Fibroblast of upper back skin (primary cell): Measurements from ENCODE around the gene SCIN.
A peak's percentile ranks its signal among the peaks of the same experiment; 100 is the strongest.
"Not testable (repeated sequence)": the region's sequence is repeated elsewhere in the genome, so short reads cannot be mapped to it uniquely, and the experiment has no call there.

Experiments
- DNase-seq: peaks from one replicate; pipeline ENCODE4 v3.0.0-alpha.2; 2013

The SCIN gene

DNA sequence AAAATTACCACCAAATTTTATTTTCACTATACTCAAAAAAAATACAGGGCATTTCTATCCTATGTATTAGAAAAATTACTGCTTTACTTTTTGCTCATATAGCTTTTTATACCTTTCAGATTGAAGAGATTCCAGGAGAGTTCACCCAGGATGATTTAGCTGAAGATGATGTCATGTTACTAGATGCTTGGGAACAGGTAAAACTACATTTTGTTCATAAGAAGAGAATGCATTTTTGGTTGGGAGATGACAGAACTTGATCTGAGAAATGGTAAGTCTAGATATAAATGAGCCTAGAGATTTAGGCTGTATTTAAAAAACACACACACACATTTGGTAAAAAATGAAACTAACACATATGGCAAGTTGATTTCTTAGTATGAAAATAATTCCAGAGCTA is 78.8 kb downstream of the SCIN start:
- no peak for DNase-seq

DNA sequence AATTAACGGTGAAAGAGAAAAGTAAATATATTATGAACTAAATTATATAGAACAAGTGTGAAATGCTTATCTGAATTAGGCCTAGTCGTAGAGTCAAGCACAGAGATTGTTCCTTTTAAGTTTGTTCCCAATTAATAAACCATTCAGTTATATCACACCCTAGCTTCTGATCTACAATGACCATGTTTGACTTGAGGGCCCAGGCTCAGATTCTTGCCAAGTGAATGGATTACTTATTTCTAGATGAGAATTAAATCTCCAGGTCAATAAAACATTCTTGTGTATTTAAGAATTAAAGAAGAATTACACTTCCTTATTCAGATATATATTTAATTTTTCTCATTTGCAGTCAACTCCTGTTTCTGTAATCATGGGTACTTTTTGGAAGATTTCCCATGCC is 79.6 kb downstream of the SCIN start:
- DNase-seq = no peak

DNA sequence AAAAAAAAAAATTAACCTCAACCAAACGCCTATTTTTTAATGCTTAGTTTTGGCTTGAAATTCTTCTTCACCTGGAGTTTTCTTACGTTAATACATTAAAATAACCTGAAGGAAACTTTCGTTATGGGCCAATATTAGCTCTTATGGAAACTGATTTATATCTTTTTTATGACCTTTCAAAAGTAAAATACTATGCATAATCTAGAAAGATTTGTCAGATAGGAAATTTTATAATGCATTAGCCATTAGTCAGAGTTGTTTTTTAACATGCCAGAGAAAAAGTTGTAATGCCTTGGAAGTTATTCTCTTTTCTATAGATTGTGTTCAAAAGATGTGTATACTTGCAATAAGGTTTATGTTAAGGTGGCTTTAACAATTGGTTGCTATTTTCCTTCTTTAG is 82.6 kb downstream of the SCIN start:
- DNase-seq = no peak

DNA sequence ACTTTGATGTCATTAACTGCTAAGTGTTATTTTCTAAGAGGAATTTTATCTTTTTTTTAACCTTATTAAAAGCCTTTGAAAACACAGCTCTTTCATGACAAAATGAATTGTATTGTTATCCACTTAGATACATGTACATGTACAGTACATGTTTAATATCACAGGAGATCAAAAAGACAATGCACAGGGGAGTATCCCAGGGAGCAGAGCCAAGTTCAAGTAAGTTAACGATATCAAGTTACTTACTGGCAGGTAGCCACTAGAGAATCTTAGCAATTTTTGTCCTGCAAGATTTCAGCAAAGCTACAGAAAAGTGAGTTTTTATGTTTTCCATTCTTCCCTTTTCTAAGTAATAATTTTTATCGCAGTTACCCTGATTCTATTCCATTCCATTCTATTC is 83.0 kb downstream of the SCIN start:
- peak; percentile 68 for DNase-seq

DNA sequence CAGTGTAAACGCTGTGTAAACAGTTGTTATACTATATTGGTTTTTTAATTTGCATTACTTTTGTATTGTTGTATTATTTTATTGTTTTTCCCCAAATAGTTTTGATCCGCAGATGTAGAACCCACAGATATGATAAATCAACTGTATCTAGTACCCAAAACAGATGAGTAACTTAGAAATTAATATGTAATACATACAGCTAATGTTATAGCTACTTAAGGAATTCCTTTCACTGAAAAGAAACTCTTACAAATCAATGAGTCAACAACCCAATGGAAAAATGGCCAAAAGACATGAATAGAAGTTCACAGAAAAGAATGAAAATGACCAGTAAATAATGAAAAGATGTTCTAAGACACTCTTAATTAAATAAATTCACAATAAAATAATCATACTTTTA is 84.6 kb downstream of the SCIN start:
- DNase-seq = peak; percentile 35

DNA sequence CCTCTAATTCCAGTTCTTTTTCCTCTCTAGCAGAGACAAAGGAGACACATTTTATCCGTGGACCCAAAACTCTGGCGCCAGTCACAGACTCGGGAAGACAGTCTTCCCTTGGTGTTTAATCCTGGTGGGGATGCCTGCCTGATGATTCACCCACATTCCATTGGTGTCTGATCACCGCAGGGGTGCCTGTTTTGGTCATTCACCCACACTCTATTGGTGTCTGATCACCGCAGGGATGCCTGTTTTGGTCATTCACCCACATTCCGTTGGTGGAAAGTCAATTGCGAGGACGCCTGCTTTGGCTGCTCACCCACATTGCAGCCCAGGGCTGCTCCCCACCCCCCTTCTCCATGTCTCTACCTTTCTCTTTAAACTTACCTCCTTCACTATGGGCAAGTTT is 89.9 kb downstream of the SCIN start:
- DNase-seq = peak; percentile 94

DNA sequence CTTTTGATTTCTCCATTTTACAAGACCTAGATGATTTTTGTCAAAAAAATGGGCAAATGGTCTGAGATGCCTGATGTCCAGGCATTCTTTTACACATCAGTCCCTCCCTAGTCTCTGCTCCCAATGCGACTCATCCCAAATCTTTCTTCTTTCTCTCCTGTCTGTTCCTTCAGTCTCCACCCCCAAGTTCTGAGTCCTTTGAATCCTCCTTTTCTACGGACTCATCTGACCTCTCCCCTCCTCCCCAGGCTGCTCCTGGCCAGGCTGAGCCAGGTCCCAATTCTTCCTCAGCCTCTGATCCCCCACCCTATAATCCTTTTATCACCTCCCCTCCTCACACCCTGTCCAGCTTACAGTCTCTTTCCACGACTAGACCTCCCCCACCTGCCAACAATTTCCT is 90.5 kb downstream of the SCIN start:
- peak; percentile 27 for DNase-seq

DNA sequence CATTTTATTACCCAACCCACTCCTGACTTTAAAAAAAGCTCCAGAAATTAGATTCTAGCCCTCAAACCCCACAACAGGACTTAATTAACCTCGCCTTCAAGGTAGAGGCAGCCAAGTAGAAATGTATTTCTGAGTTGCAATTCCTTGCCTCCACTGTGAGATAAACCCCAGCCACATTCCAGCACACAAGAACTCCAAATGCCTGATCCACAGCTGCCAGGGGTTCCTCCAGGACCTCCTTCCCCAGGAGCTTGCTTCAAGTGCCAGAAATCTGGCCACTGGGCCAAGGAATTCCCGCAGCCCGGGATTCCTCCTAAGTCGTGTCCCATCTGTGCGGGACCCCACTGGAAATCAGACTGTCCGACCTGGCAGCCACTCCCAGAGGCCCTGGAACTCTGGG is 91.1 kb downstream of the SCIN start:
- peak; percentile 35 for DNase-seq

DNA sequence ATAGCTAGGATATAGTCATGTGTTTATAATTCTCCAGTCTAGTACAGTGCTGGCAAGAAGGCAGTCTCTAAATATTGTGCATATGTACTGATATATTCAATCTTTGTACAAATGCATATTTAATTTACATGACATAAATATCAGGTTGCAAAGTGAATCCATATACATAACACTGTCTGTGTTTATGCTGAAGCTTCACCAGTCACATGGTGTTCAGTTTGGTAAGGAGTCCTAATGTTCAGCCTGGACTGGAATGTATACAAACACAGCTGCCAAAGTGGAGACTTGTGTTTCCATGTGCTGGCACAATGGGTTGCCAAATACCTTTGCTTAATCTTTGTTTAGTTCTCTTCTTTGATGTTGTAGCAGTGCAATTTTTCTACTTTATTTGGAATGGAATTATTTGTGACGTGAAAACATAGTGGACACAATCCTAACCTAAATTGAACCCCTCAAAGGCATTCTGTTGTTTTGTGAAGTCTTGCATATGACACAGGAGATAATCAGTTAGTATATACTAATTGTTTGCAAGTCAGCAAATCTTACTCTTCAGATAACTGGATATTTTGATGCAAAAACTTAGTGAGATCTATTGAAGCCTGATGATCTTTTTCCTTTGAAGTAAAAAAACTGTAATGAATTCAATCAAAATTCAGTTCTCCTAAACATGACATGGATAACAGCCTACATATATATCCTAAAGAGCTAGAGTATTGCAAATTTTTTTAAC is 99.6 kb downstream of the SCIN start:
- DNase-seq = peak; percentile 66

DNA sequence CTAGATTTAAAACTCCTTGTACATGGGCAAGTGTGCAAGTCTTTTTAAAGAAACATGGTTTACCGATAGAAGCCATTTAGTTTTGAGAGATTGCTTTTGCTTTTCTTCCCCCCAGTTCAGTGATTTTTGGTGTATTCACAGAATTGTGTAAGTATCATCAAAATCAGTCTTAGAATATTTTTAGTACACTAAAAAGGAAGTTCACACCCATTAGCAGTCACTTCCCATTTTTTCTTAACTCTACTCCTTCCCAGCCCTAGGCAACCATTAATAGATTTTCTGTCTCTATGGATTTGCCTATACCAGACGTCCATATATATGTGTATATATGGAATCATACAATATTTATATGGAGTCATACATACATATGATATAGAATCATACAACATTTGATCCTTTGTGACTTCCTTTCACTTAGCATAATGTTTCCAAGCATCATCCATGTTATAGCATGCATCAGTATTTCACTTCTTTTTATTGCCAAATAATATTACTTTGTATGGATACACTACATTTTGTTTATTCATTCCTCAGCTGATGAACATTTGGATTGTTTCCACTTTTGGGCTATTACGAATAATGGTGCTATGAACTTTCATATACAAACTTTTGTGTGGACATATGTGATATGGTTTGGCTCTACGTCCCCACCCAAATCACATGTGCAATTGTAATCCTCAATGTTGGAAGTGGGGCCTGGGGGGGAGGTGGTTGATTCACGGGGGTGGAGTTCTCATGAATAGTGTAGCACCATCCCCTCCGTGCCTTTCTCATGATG is 100.4 kb downstream of the SCIN start:
- DNase-seq = no peak

DNA sequence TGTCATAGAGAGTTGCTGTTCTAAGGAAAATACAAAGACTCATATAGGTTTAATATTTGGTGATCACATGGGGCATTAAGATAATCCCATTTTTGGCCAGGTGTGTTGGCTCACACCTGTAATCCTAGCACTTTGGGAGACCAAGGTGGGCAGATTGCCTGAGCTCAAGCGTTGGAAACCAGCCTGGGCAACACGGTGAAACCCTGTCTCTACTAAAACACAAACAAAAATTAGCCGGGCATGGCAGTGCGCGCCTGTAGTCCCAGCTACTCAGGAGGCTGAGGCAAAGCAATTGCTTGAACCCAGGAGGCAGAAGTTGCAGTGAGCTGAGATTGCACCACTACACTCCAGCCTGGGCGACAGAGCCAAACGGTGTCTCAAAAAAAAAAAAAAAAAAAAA is 102.9 kb downstream of the SCIN start:
- not testable (repeated sequence) for DNase-seq

DNA sequence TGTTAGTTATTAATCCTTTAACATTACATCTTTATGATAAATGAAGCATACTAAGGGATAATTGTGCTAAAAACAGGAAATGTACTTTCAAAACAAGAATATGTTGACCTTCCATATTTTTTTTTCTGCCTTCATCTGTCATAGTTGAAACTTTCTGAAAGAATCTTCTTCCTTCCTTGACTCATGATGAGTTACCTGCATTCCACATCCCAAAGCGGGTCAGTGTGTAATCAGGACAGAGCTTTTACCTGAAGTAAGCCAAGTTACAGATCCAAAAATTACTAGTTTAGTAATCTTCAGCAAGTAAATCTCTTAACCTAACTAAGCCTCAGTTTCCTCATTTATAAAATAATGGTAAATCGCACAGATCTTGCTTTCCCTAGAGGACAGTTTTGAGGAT is 103.5 kb downstream of the SCIN start:
- no peak for DNase-seq

DNA sequence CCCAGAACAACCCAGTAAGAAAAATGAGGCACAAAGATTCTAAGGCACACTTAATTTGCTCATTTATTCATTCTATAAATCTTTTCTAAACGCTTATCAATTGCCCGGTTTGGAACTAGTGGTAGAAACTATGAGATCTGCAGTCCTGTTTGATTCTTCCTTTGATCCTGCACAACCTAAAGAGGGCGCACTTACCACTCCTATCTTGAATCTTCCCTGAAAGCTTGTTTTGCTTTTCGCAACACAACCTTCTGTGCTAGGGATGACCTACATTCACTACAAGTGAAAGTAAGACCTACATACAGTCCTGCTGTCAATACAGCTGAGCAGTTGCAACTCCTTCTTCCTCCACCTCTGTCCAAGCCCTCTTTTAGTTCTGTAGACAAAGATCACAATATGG is 104.3 kb downstream of the SCIN start:
- no peak for DNase-seq

DNA sequence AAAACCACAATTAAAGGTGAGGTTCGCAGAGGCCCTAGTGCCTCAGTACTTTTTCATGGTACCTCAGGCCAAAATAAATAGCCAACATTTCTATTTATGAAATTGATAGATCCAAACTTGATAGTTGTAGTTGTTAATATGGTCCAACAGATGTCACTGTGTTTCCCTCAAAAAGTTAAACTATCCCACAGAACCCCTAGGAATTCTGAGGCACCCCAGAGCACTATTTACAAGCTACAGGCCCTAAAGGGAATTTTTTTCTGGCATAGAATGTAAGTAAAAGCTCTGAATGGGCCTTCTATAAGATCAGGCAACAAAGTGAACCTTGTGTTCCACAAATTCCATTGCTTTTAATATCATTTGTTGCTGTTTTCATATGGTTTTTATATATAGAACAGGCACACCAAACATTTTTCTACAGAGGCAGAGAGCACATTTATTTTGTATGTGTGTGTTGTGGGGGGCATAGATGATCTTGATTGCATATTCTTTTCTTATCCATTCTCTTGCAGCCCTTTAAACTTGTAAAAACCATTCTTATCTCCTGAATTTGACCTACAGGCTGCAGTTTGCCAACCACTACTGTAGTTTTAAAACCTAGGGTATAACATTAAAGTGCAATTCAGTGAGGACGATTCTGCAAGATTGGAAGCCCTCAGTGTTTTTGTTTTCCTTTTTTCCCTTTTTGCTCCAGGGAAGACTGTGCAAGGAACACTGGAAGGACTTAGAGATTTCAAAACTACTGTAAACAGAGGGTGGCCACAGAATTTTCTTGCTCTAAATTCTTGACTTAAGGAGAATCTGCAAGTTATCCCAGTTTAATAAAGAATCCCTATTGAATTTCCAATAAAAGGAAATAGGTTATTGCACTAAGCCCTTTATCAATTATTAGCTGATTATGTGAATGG is 113.4 kb downstream of the SCIN start:
- DNase-seq = peak; percentile 29

DNA sequence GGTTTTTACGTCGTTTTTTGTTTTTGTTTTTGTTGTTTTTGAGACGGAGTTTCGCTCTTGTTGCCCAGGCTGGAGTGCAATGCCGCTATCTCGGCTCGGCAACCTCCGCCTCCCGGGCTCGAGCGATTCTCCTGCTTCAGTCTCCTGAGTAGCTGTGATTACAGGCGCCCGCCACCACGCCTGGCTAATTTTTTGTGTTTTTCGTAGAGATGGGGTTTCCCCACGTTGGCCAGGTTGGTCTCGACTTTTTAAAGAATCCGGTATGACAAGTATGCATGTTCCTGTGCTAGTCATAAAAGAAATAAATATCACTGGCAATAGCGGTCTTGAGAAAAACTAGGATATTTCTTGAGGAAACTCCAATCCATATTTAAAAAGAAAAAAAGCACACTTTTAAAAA is 114.2 kb downstream of the SCIN start:
- DNase-seq = no peak

DNA sequence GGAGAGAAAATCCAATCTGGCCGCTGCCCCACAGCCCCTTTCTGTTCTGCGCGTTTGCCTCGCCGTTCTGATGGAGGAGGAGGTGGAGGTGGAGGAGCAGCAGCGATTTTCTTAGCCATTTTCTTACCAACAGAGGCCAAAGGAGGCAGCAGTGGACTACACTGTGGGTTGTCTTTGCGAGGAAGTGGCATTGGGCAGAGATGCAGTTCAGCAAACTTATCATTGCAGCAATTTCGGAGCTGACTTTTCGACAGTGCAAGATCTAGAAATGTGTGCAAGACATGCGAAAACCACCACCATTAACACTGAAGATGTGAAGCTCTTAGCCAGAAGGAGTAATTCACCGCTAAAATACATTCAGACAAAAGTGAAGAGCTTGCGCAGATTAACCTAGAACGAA is 115.0 kb downstream of the SCIN start:
- peak; percentile 32 for DNase-seq

DNA sequence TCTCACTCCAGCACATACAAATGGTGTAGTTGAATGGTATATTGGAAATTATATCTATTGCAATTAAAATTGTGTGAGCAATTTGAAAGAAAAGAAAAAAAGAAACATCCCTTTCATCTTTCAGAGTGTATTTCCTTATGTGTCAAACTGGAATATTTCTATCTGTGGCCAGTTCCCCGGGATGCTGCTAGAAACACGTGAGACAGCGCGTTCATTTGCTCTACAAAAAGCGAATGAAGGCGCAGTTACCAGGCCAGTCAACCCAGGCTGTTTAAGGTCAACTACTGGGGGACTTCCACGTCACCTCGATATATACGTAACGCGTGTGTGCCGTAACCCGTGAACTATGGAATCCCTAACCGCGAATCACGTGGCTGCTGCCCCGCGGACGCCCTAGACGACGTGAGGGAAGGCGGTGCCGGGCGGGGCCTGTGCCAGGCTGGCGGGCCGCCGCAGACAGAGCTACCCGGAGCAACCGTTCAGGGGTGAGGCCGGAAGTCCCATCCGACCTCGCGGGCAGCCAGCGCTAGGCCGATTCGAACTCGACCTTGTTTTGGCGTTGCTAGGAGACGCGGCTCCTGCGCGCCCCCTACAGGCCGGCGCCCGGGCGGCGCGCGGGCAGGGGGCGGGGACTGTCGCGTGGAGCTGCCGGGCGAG is 115.8 kb downstream of the SCIN start:
- DNase-seq = peak; percentile 82

DNA sequence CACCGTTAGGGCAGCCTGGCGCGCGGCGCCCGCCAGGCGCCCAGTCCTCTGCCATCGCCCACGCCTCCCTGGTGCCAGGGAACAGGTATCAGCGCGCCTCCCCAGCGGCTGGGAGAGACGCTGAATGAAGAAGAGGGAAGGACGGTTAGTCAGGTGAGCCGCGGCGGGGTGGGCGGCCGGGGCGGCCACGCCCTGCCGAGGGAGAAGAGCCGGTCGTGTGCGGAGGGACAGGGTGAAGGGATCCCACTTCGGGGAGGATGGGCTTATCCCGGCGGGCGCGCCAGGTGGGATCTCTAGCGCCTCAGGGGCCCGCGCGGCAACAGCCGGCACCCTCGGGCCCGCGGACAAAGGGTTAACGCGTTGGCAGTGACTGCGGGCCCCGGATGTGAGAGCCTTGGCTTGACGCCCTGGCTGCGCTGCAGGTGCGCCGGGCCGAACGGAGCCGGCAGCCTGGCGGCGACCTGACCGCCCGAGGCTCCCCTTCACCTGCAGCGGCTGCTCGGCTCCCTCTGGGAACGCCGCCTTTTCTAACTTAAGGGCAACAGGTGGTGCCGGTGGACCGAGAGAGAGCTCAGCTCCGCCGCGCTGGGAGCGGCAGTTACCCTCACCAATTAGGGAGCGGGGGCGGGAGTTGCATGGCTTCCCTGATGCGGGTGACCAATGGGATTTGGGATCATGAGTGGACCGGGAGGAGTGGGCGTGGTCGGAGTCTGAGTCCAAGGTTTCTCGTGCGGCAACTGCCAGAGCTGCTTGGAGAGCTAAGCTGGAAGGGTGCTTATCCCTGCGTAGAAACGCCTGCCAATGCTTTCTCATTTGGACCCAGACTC is 116.6 kb downstream of the SCIN start, which contains the start of gene ARL4A:
TSS of gene ARL4A (plus strand) at position 743 of the 827 bp plus-strand sequence. CDS start 622 bp downstream, outside the sequence.
- peak; percentile 98 for DNase-seq

DNA sequence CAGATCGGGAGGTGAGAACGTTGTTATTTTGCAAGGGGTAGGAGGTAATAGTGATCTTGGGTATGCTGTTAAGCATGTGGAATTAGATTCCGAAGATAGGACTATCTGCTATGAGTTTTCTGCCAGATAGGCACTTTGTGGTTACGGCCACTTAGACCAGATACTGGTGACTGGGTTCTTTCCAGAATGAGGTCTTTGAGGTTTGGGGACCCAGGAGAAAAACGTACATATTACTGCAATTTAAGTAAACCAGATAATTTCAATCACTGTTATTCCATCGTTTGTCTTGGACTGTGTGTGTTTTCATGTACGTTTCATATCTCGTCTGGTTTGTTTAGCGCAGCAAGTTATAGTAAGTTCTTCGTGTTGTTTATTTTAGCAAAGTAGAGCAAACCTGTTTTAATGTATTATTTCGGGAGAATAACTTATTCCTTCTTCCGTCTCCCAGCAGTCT is 117.2 kb downstream of the SCIN start:
- DNase-seq = no peak

DNA sequence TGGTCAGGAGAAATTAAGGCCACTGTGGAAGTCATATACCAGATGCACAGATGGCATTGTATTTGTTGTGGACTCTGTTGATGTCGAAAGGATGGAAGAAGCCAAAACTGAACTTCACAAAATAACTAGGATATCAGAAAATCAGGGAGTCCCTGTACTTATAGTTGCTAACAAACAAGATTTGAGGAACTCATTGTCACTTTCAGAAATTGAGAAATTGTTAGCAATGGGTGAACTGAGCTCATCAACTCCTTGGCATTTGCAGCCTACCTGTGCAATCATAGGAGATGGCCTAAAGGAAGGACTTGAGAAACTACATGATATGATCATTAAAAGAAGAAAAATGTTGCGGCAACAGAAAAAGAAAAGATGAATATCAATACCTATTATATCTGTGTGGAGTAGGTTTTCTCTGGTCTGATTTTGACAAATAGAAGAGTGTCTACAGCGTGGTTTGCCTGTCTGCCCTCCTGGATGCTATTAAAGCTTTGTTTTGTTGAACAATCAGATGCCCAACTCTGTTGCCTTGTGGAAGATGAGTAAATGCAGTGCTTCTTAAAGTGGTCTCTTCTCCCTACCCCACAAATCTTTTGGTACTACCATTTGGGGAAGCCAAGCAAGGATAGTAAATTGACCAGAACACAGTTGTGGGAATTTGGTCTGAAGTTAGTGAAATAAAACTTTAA is 118.1 kb downstream of the SCIN start:
- not testable (repeated sequence) for DNase-seq

DNA sequence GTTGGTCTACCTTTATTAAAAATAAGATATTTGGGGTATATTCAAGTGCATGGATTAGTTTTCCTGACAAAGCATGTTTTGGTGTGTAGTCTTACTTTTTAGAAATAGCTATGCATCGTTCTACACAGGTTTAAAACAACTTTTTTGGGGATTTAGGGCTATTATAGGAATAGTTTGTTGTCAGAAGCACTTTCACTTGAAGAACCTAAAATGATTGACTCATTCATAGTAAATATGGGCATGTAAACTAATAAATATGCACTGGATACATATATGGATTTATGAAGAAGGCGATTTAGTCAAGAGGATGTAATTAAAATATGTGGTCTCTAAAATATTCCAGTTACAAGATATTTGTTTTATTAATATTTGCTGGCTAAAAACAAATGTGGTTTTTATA is 118.9 kb downstream of the SCIN start:
- DNase-seq = no peak
